Measurements from ENCODE around the gene VWA7. TPM values are rescaled to one million over a fixed set of nuclear protein-coding genes. Genes with fewer than 3 reads are reported as not detected.
"Not testable (repeated sequence)": the region's sequence is repeated elsewhere in the genome, so short reads cannot be mapped to it uniquely, and the experiment has no call there.

The VWA7 gene
- total and polyA plus RNA-seq, 5 experiments from 2014 or later: 0.34 to 0.52 (median 0.47) TPM; not detected in 2

- DNase-seq (no peak), ATAC-seq (no peak)
- Mint-ChIP-seq H3K9me3 (no peaks in the 10 kb centered on the region), H3K36me3 (peaks cover 0 to 16% (median 0%) of the 10 kb centered on the region in 3 donors), H3K27me3 (no peaks in the 10 kb centered on the region), H3K27ac (peak overlapping the region in 9 of 10 donors; percentile 89 to 96 (median 94)), H3K4me3 (peak overlapping the region; percentile 45 to 81 (median 70)), H3K4me1 (peaks cover 17 to 44% (median 40%) of the 10 kb centered on the region in 4 donors)
- POLR2A ChIA-PET: interaction anchor here (0.7 to 4.3 kb wide), 4 partner anchors 9 to 98 kb away, joined by 4 to 63 read pairs (median 8); partner anchors contain the start of gene LSM2
Observed at GRCh38 chr6:31796993-31797385, 19.9 kb upstream of the VWA7 start.

DNA sequence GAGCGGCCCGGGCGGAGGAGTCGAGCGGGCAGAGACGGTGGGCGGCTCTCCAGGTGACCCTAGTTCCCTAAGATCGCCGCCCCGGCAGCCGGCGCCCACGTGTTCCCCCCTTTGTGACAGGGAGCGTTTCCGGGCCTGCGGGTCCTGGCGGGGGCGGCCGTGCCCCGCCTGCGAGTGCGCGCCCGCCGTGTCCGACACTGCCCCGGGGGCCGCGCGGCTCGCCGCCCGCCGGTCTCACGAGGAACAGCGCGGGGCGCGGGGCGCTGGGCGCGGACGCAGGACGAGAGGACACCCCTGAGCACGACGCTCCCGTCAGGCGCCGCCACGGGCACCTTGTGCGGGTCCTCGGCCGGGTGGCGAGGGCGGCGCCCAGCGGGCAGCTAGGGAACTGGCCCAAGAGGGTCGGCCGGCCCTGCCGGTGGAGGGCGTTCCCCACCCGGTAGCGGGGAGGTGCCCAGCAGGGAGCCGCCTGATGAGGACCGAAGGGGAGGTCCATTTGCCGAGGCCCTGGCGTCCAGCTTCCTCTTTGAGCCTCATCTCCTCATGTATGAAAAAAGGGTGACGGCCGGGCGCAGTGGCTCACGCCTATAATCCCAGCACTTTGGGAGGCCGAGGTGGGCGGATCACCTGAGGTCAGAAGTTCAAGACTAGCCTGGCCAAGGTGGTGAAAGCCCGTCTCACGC, 18.6 kb upstream of the VWA7 start, which contains the start of gene VARS1:
TSS of gene VARS1 (minus strand) at position 137 of the 683 bp plus-strand sequence. CDS start 535 bp downstream, outside the sequence.
- POLR2A ChIA-PET: interaction anchor here (0.7 to 4.3 kb wide), 17 partner anchors 10 to 146 kb away, joined by 3 to 63 read pairs (median 5); partner anchors contain the start of genes ABHD16A, BAG6, CLIC1 and DDAH2
- Mint-ChIP-seq H3K27ac (peak within 1 kb of the TSS; percentile 96 to 99 (median 98)), H3K9me3 (no peaks in the 10 kb centered on the region), H3K27me3 (no peaks in the 10 kb centered on the region), H3K4me3 (peak within 1 kb of the TSS; percentile 88 to 97 (median 94)), H3K36me3 (peaks cover 0 to 18% (median under 1%) of the 10 kb centered on the region in 3 donors), H3K4me1 (peaks cover 19 to 47% (median 46%) of the 10 kb centered on the region in 4 donors)
- ATAC-seq: peak; percentile 86 to 87
- peak; percentile 63 to 91 (median 84) for DNase-seq

- no peak for DNase-seq
- H3K9me3 Mint-ChIP-seq: no peaks in the 10 kb centered on the region
- H3K27me3 Mint-ChIP-seq: no peaks in the 10 kb centered on the region
- H3K36me3 Mint-ChIP-seq: peaks cover 2 to 25% (median 4%) of the 10 kb centered on the region in 3 donors
- H3K4me1 Mint-ChIP-seq: peaks cover 19 to 50% (median 47%) of the 10 kb centered on the region in 4 donors
- POLR2A ChIA-PET: interaction anchor here (0.5 to 4.3 kb wide), 14 partner anchors 8 to 92 kb away, joined by 3 to 63 read pairs (median 4); partner anchors contain the start of genes ABHD16A, CLIC1, DDAH2 and LSM2
- H3K27ac Mint-ChIP-seq: peak overlapping the region; percentile 82 to 99 (median 98)
- peak; percentile 1 to 15 for ATAC-seq
- peak overlapping the region; percentile 88 to 97 (median 94) for H3K4me3 Mint-ChIP-seq
Observed at GRCh38 chr6:31794866-31795615, 17.9 kb upstream of the VWA7 start.

- Mint-ChIP-seq H3K4me1 (peaks cover 19 to 53% (median 47%) of the 10 kb centered on the region in 4 donors), H3K4me3 (peak overlapping the region; percentile 59 to 96 (median 90)), H3K27ac (peak overlapping the region; percentile 32 to 99 (median 82)), H3K36me3 (peaks cover 2 to 30% (median 4%) of the 10 kb centered on the region in 3 donors), H3K9me3 (no peaks in the 10 kb centered on the region), H3K27me3 (no peaks in the 10 kb centered on the region)
- POLR2A ChIA-PET: interaction anchor here (0.5 to 4.3 kb wide), 11 partner anchors 8 to 91 kb away, joined by 3 to 63 read pairs (median 3); partner anchors contain the start of genes ABHD16A, CLIC1, DDAH2 and LSM2
- ATAC-seq: no peak
- DNase-seq: no peak
Observed at GRCh38 chr6:31794294-31794865, 17.3 kb upstream of the VWA7 start.

GRCh38 chr6:31793927-31794245, 16.8 kb upstream of the VWA7 start:
- DNase-seq, H3K27me3 Mint-ChIP-seq, H3K9me3 Mint-ChIP-seq, ATAC-seq: not testable (repeated sequence)
- Mint-ChIP-seq H3K36me3 (peaks cover 2 to 35% (median 4%) of the 10 kb centered on the region in 3 donors), H3K4me1 (peaks cover 19 to 56% (median 47%) of the 10 kb centered on the region in 4 donors), H3K4me3 (peak overlapping the region in 9 of 10 donors; percentile 59 to 96 (median 89)), H3K27ac (peak overlapping the region in 8 of 10 donors; percentile 32 to 94 (median 82))
- POLR2A ChIA-PET: interaction anchor here (0.6 to 0.7 kb wide), 2 partner anchors 12 to 13 kb away, joined by 3 to 4 read pairs; partner anchors contain the start of gene LSM2

GRCh38 chr6:31792761-31793171, 15.6 kb upstream of the VWA7 start:
- no peak overlapping the region for H3K4me3 Mint-ChIP-seq
- no peak for ATAC-seq

DNA sequence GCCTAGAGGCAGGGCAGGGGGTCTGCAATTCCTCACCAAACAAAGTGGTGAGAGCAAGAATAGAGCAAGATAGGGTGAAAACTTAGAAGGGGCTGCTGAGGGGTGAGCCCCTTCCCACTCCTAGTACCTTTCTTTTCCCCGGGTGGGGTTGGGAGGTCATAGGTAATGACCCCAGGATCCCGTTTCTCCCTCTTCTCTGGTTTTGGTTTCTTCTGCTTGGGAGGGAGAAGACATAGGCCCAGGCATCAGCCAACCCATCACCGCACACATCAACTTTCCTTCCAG, 14.9 kb upstream of the VWA7 start:
- H3K27ac Mint-ChIP-seq: peak overlapping the region in 5 of 10 donors; percentile 14 to 72 (median 34)
- peak overlapping the region in 2 of 10 donors; percentile 15 to 37 for H3K4me3 Mint-ChIP-seq
- DNase-seq: no peak
- H3K9me3 Mint-ChIP-seq: no peaks in the 10 kb centered on the region
- peaks cover 11 to 41% (median 32%) of the 10 kb centered on the region in 4 donors for H3K4me1 Mint-ChIP-seq
- ATAC-seq: no peak
- peaks cover 2 to 40% (median 4%) of the 10 kb centered on the region in 3 donors for H3K36me3 Mint-ChIP-seq
- no peaks in the 10 kb centered on the region for H3K27me3 Mint-ChIP-seq
- POLR2A ChIA-PET: interaction anchor here (0.6 kb wide), 1 partner anchor 1333 kb away, joined by 6 read pairs; no protein-coding TSS in a partner anchor

More at GRCh38 chr6:31792761-31793171, 15.6 kb upstream of the VWA7 start:
- H3K27ac Mint-ChIP-seq: peak overlapping the region in 2 of 10 donors; percentile 16 to 38
- peaks cover 2 to 40% (median 4%) of the 10 kb centered on the region in 3 donors for H3K36me3 Mint-ChIP-seq
- peaks cover 17 to 48% (median 40%) of the 10 kb centered on the region in 4 donors for H3K4me1 Mint-ChIP-seq
- POLR2A ChIA-PET: interaction anchor here (0.6 kb wide), 2 partner anchors 251 to 1333 kb away, joined by 3 to 6 read pairs; partner anchors contain the start of gene DDX39B
- no peak for DNase-seq
- no peaks in the 10 kb centered on the region for H3K9me3 Mint-ChIP-seq
- no peaks in the 10 kb centered on the region for H3K27me3 Mint-ChIP-seq

DNA sequence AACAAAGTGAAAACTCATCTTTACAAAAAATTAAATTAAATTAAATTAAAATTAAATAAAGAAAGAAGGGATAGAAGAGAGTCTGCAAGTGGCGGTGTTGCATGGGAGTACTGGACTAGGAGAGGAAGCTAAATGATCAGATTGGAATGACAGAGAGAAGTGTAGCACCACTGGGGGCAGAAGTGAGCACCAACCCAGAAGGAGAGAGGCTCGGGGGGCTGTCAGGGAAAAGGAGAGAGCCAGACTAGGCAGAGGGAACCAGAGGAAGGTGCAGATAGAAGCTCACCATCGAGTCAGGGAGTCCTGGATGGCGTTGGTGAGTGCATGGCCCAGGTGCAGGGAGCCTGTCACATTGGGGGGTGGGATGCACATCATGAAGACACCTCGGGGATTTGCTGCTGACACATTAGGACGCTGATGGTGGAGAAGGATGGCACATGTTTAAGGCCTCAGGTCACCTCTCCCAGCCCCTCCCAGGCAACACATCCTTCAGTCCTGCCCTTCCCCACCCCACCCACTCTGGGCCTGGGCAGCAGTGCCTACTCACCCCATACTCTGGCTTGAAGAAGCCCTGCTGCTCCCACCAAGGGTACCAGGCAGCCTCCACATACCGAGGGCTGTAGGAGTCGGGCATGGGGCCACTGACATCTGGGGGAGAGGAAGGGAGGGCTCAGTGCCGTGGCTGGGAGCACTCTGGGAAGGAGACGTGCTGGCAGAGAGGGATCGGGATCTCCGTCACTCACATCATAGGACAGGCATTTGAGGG, 14.4 kb upstream of the VWA7 start:
- DNase-seq (peak in 2 of 10 donors; percentile 36 to 40), ATAC-seq (no peak)
- Mint-ChIP-seq H3K36me3 (peaks cover 2 to 43% (median 4%) of the 10 kb centered on the region in 3 donors), H3K4me1 (peaks cover 11 to 36% (median 28%) of the 10 kb centered on the region in 4 donors), H3K27ac (peak overlapping the region in 9 of 10 donors; percentile 14 to 84 (median 56)), H3K4me3 (peak overlapping the region in 2 of 10 donors; percentile 37 to 49), H3K27me3 (no peaks in the 10 kb centered on the region), H3K9me3 (no peaks in the 10 kb centered on the region)
- POLR2A ChIA-PET: interaction anchor here (0.5 to 0.8 kb wide), 2 partner anchors 13 to 16 kb away, joined by 3 to 4 read pairs; partner anchors contain the start of gene LSM2

DNA sequence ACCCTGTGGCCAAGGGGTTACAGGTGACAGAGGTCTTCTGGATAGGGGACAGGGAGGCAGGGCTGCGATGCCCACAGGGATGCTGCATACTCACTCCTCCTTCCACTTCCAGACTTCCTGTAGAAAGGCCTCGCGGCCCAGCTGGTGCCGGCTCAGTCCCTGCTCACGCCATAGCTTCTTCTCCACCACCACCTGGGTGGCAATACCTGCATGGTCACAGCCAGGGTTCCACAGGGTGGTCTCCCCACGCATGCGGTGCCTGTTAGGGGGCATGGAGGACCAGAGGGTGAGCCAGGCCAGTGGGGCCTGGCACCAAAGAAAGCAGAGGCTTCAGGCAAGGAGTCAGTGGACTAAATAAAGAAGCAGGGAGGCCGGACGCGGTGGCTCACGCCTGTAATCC, 8.3 kb upstream of the VWA7 start:
- H3K4me1 Mint-ChIP-seq: peaks cover 0 to 7% (median under 1%) of the 10 kb centered on the region in 4 donors
- POLR2A ChIA-PET: interaction anchor here (1.6 kb wide), 1 partner anchor 10 kb away, joined by 6 read pairs; the partner anchor contains the start of gene VARS1

GRCh38 chr6:31784098-31784925, 7.2 kb upstream of the VWA7 start:
- H3K4me1 Mint-ChIP-seq: peaks cover 0 to 3% (median under 1%) of the 10 kb centered on the region in 4 donors
- H3K9me3 Mint-ChIP-seq: no peaks in the 10 kb centered on the region
- no peak for ATAC-seq
- H3K27ac Mint-ChIP-seq: peak overlapping the region in 1 of 10 donors; percentile 40
- H3K27me3 Mint-ChIP-seq: no peaks in the 10 kb centered on the region
- DNase-seq: no peak
- POLR2A ChIA-PET: interaction anchor here (0.6 to 1.6 kb wide), 4 partner anchors 9 to 125 kb away, joined by 3 to 6 read pairs (median 4); partner anchors contain the start of gene VARS1
- no peak overlapping the region for H3K4me3 Mint-ChIP-seq
- peaks cover 0 to 57% (median 18%) of the 10 kb centered on the region in 3 donors for H3K36me3 Mint-ChIP-seq

More for the DNA sequence above, 8.3 kb upstream of the VWA7 start:
- H3K4me3 Mint-ChIP-seq: no peak overlapping the region
- no peaks in the 10 kb centered on the region for H3K9me3 Mint-ChIP-seq
- no peaks in the 10 kb centered on the region for H3K27me3 Mint-ChIP-seq
- DNase-seq: no peak
- H3K27ac Mint-ChIP-seq: no peak overlapping the region
- peaks cover under 1 to 55% (median 14%) of the 10 kb centered on the region in 3 donors for H3K36me3 Mint-ChIP-seq
- no peak for ATAC-seq
